WERI-Rb-1 (cell line): Measurements from ENCODE around the gene ZNF106.

Experiments used
- DNase-seq: peaks from one replicate; pipeline ENCODE4 v3.0.0-alpha.2; 2020
- H3K27ac ChIP-seq: fragments of 250-450 bp; sonication (Bioruptor Pico); 2 replicates; pipeline ENCODE4 v1.5.1; 2020; ENCODE audit warnings: mild to moderate bottlenecking, moderate library complexity
- H3K27me3 ChIP-seq: fragments of 250-450 bp; sonication (Bioruptor Pico); 2 replicates; pipeline ENCODE4 v1.5.1; 2021; ENCODE audit warnings: mild to moderate bottlenecking, low read depth, moderate library complexity; ENCODE audit not compliant: insufficient read depth, severe bottlenecking
- H3K36me3 ChIP-seq: fragments of 250-450 bp; sonication (Bioruptor Pico); 2 replicates; pipeline ENCODE4 v1.5.1; 2020; ENCODE audit warnings: mild to moderate bottlenecking, moderate library complexity
- H3K4me3 ChIP-seq: 2 replicates; pipeline ENCODE4 v1.5.1; 2011; ENCODE audit warnings: low read depth, mild to moderate bottlenecking, control low read depth, low read length
- H3K9me3 ChIP-seq: fragments of 250-450 bp; sonication (Bioruptor Pico); 2 replicates; pipeline ENCODE4 v1.5.1; 2021; ENCODE audit warnings: mild to moderate bottlenecking, moderate library complexity; ENCODE audit not compliant: severe bottlenecking
- CTCF ChIP-seq: IDR thresholded peaks from 2 replicates; pipeline ENCODE4 v1.5.1; 2011; ENCODE audit warnings: low read depth, mild to moderate bottlenecking, control low read depth, inconsistent platforms, low read length

The ZNF106 gene

GRCh38 chr15:42499858-42500609 lies 9.1 kb upstream of the ZNF106 start:
- TF ChIP-seq CTCF = no peak
- Histone ChIP-seq H3K27ac (no peak overlapping the region), H3K4me3 (no peak overlapping the region), H3K36me3 (peaks cover 3% of the 10 kb centered on the region), H3K27me3 (no peaks in the 10 kb centered on the region), H3K9me3 (no peaks in the 10 kb centered on the region)
- DNase-seq = no peak

- peaks cover 3% of the 10 kb centered on the region for H3K36me3 ChIP-seq
- no peak overlapping the region for H3K4me3 ChIP-seq
- DNase-seq = no peak
- no peak for TF ChIP-seq CTCF
- H3K27me3 ChIP-seq = no peaks in the 10 kb centered on the region
- H3K27ac ChIP-seq = no peak overlapping the region
- H3K9me3 ChIP-seq = no peaks in the 10 kb centered on the region
Observed at GRCh38 chr15:42498212-42499068, 7.5 kb upstream of the ZNF106 start.

GRCh38 chr15:42495361-42496212 lies 4.6 kb upstream of the ZNF106 start, which contains the start of gene SNAP23:
TSS of gene SNAP23 (plus strand) at chr15:42495634. CDS start at chr15:42511847, 16,213 bp downstream.
- peak; percentile 89 for DNase-seq
- Histone ChIP-seq H3K36me3 (no peaks in the 10 kb centered on the region), H3K4me3 (peak within 1 kb of the TSS; percentile 70), H3K9me3 (no peaks in the 10 kb centered on the region), H3K27me3 (no peaks in the 10 kb centered on the region), H3K27ac (no peak within 1 kb of the TSS; the same call in 1 of the 2 replicates)
- TF ChIP-seq CTCF = no peak

- Histone ChIP-seq H3K4me3 (peak overlapping the region; percentile 70), H3K9me3 (no peaks in the 10 kb centered on the region), H3K27me3 (no peaks in the 10 kb centered on the region), H3K36me3 (no peaks in the 10 kb centered on the region), H3K27ac (no peak overlapping the region; the same call in 1 of the 2 replicates)
- no peak for DNase-seq
- no peak for TF ChIP-seq CTCF
Observed at GRCh38 chr15:42494998-42495360, 4.0 kb upstream of the ZNF106 start.

GRCh38 chr15:42493679-42494078 lies 2.7 kb upstream of the ZNF106 start:
- H3K27me3 ChIP-seq = no peaks in the 10 kb centered on the region
- no peak for DNase-seq
- no peak for TF ChIP-seq CTCF
- H3K27ac ChIP-seq = no peak overlapping the region
- no peaks in the 10 kb centered on the region for H3K9me3 ChIP-seq
- no peaks in the 10 kb centered on the region for H3K36me3 ChIP-seq
- no peak overlapping the region for H3K4me3 ChIP-seq
